Body of pancreas (tissue), 4 donors: ENCODE measurements around the gene TEX38. TPM values are rescaled to one million over a fixed set of nuclear protein-coding genes. Genes with fewer than 3 reads are reported as not detected.

ENCODE experiments used
- ATAC-seq: fragments of 150-250 bp; one replicate; pipeline ENCODE4 v1.9.1; 2016
- DNase-seq, 4 donors: peaks; one replicate each; pipeline ENCODE4 v3.0.0-alpha.2; 2019
- H3K27ac ChIP-seq, 4 donors: fragments of 200-600 bp; sonication (generic); 1 replicate in 3 of 4; 2 replicates in 1 of 4; pipeline versions ENCODE4 v1.5.1 to v1.6.1; 2016 to 2019; ENCODE audit warnings: mild to moderate bottlenecking in 1 of 4, mixed read lengths in 1 of 4, moderate library complexity in 1 of 4
- H3K27me3 ChIP-seq, 2 donors: fragments of 200-600 bp; sonication (generic); one replicate each; pipeline ENCODE4 v1.6.0; 2016; ENCODE audit warnings: mild to moderate bottlenecking in 1 of 2
- H3K36me3 ChIP-seq, 2 donors: fragments of 200-600 bp; sonication (generic); replicated peaks in 1 of 2; 2 replicates each; pipeline ENCODE4 v1.5.1; 2016; ENCODE audit warnings: low read depth in 2 of 2; ENCODE audit not compliant: insufficient read depth in 1 of 2
- H3K4me1 ChIP-seq: fragments of 200-600 bp; sonication (generic); one replicate; pipeline ENCODE4 v1.6.0; 2016
- H3K4me3 ChIP-seq, 2 donors: fragments of 200-600 bp; sonication (generic); 1 replicate in 1 of 2; 2 replicates in 1 of 2; pipeline ENCODE4 v1.5.1; 2016 to 2019
- H3K9me3 ChIP-seq, 3 donors: fragments of 200-600 bp; sonication (generic); 1 replicate in 2 of 3; 2 replicates in 1 of 3; pipeline ENCODE4 v1.5.1; 2016
- CTCF ChIP-seq, 7 experiments: fragments of 450-650 bp in 4 of 7; fragments of 200-600 bp in 3 of 7; sonication (generic) in 3 of 7; IDR thresholded peaks; one replicate each; pipeline ENCODE4 v1.5.1; 2016 to 2019; ENCODE audit warnings: antibody characterized with exemption in 7 of 7
- POLR2A ChIP-seq, 3 donors: fragments of 450-650 bp; IDR thresholded peaks; one replicate each; pipeline ENCODE4 v1.6.1; 2016; ENCODE audit warnings: antibody characterized with exemption in 3 of 3, mild to moderate bottlenecking in 2 of 3
- WGBS, 2 donors: methylation state at CpG; one replicate each; pipeline ENCODE4 v1.1.5; 2017; 5-methylcytosine and 5-hydroxymethylcytosine counted together
- intact Hi-C: fragments of 100-400 bp; cut with DNase I; formaldehyde crosslinking; loops from one replicate; pipeline ENCODE4 v1.15.1; 2023
- total RNA-seq, 2 donors: library from RNA; depleted of rRNA; stranded (reverse); fragments of >200 nt; gene quantifications; one replicate each; pipeline ENCODE4 v1.1.0, GENCODE V29; 2016

TEX38 gene
- total RNA-seq, 2 donors from 2014 or later, result not detected

DNA sequence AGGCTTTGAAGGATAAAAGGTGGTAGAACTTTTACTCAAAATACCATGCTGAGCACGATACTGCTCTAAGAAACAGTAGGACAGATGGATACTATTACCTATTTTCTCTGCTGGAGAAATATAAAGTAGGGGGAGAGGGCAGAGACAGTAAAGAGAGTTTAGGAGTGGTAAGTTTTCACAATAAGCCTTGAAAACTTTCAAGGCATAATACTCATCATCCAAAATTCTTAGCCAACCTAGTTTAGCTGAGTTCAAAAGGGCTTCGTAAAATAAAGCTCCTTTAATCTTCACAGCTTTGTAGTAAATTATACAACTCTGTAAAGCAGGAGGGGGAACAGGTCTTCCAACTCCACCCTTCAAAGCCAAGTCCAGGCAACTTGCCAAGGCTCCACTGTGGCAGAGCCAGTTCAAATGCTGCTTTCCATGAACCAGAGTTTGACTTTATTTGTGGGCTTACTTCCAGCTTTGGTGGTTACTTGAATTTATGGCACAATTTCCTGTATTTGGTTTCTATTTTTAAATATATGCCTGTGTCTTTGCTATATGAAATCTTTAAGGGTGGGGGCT lies 15.5 kb downstream of the TEX38 start:
- H3K27me3 ChIP-seq, result no peaks in the 10 kb centered on the region
- peaks cover 32% of the 10 kb centered on the region for H3K4me1 ChIP-seq
- intact Hi-C loops, result no loop called here
- 22 to 37% methylated on average over 2 of the region's 2 CpGs for whole genome bisulfite sequencing, 2 donors
- no peak for TF ChIP-seq POLR2A (IDR thresholded peaks at IDR 0.05)
- no peak for TF ChIP-seq CTCF (IDR thresholded peaks at IDR 0.05)
- H3K36me3 ChIP-seq, result peaks cover 3 to 46% of the 10 kb centered on the region in 2 donors
- peak overlapping the region in 2 of 4 donors; percentile 33 to 54 for H3K27ac ChIP-seq
- DNase-seq (peak; percentile 83 to 93 (median 89)), ATAC-seq (peak; percentile 81)
- H3K4me3 ChIP-seq, result no peak overlapping the region
- H3K9me3 ChIP-seq, result no peaks in the 10 kb centered on the region

- no peak for ATAC-seq
- Histone ChIP-seq H3K27ac (peak overlapping the region in 2 of 4 donors; percentile 33 to 54), H3K27me3 (no peaks in the 10 kb centered on the region), H3K36me3 (peaks cover 3 to 40% of the 10 kb centered on the region in 2 donors), H3K9me3 (no peaks in the 10 kb centered on the region), H3K4me3 (no peak overlapping the region), H3K4me1 (peaks cover 35% of the 10 kb centered on the region)
- intact Hi-C loops, result no loop called here
- TF ChIP-seq CTCF (IDR thresholded peaks at IDR 0.05) (no peak), POLR2A (IDR thresholded peaks at IDR 0.05) (no peak)
- DNase-seq, result no peak
- 57 to 65% methylated on average over 9 of the region's 9 CpGs for WGBS, 2 donors
These were observed 16.4 kb downstream of the TEX38 start for GRCh38 chr1:46687921-46688509.

- Histone ChIP-seq H3K36me3 (peaks cover 3 to 26% of the 10 kb centered on the region in 2 donors), H3K27ac (peak overlapping the region in 1 of 4 donors; percentile 13), H3K4me3 (no peak overlapping the region), H3K4me1 (peaks cover 40% of the 10 kb centered on the region), H3K27me3 (no peaks in the 10 kb centered on the region), H3K9me3 (no peaks in the 10 kb centered on the region)
- intact Hi-C loops, result no loop called here
- no peak for TF ChIP-seq POLR2A (IDR thresholded peaks at IDR 0.05)
- TF ChIP-seq CTCF (IDR thresholded peaks at IDR 0.05), result no peak
- 26 to 49% methylated on average over 2 of the region's 2 CpGs for WGBS, 2 donors
- ATAC-seq (no peak), DNase-seq (peak in 1 of 4 donors; percentile 19)
These were observed 17.7 kb downstream of the TEX38 start for GRCh38 chr1:46689356-46689755.

DNA sequence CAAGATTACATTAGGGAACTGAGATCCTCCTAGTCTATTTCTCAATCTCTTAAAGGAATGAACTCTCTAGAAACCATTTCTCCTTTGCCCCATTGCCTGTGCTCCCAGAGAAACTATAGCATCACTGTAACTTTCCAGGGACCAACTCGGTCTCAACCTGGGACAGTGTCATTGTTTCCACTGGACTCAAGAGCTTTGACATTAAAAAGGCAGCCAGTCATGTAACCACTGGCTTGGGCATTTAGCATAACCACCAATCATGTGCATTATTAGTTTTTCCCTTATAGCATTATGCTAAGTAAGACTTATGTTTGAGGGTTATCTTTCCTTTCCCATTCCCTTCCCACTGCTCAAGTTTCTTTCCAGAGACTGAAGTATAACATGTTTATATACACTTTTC lies 18.2 kb downstream of the TEX38 start:
- no peak for DNase-seq
- Histone ChIP-seq H3K9me3 (no peaks in the 10 kb centered on the region), H3K4me3 (no peak overlapping the region), H3K27ac (no peak overlapping the region), H3K36me3 (peaks cover 3 to 21% of the 10 kb centered on the region in 2 donors), H3K27me3 (no peaks in the 10 kb centered on the region), H3K4me1 (peaks cover 40% of the 10 kb centered on the region)
- WGBS, 2 donors, result 53 to 56% methylated on average over 1 of the region's 1 CpG
- no peak for ATAC-seq
- TF ChIP-seq CTCF (IDR thresholded peaks at IDR 0.05) (no peak), POLR2A (IDR thresholded peaks at IDR 0.05) (no peak)
- intact Hi-C loops, result no loop called here
